ENCODE data around the gene PRSS50.
"Not testable (repeated sequence)": the region's sequence is repeated elsewhere in the genome, so short reads cannot be mapped to it uniquely, and the experiment has no call there.

Gene PRSS50

GRCh38 chr3:46717447-46718231, at the start of gene PRSS50:
Gene PRSS50, minus strand, starts transcription at chr3:46717869. Its CDS starts 45 bp downstream, at chr3:46717824.
- no peak for DNase-seq

GRCh38 chr3:46764206-46764605, 46.5 kb upstream of the PRSS50 start:
- no peak for DNase-seq

GRCh38 chr3:46763178-46763577, 45.5 kb upstream of the PRSS50 start:
- no peak for DNase-seq

- DNase-seq, result no peak
Observed at GRCh38 chr3:46759239-46760167, 41.8 kb upstream of the PRSS50 start.

- DNase-seq, result no peak
Observed at GRCh38 chr3:46756642-46757041, 39.0 kb upstream of the PRSS50 start.

GRCh38 chr3:46755646-46756045, 38.0 kb upstream of the PRSS50 start:
- DNase-seq, result no peak

- DNase-seq, result not testable (repeated sequence)
Observed at GRCh38 chr3:46753127-46753526, 35.5 kb upstream of the PRSS50 start.

GRCh38 chr3:46750555-46751038, 32.9 kb upstream of the PRSS50 start:
- DNase-seq, result no peak

- no peak for DNase-seq
Observed at GRCh38 chr3:46749129-46749528, 31.5 kb upstream of the PRSS50 start.

- DNase-seq, result no peak
Observed at GRCh38 chr3:46748170-46748569, 30.5 kb upstream of the PRSS50 start.

- no peak for DNase-seq
Observed at GRCh38 chr3:46746711-46747110, 29.0 kb upstream of the PRSS50 start.

- DNase-seq, result no peak
Observed at GRCh38 chr3:46742992-46743585, 25.4 kb upstream of the PRSS50 start.

- DNase-seq, result not testable (repeated sequence)
Observed at GRCh38 chr3:46739565-46739964, 21.9 kb upstream of the PRSS50 start.

GRCh38 chr3:46737329-46737731, 19.7 kb upstream of the PRSS50 start:
- no peak for DNase-seq

- DNase-seq, result no peak
Observed at GRCh38 chr3:46736006-46736872, 18.6 kb upstream of the PRSS50 start.

- DNase-seq, result no peak
Observed at GRCh38 chr3:46734773-46735172, 17.1 kb upstream of the PRSS50 start.

GRCh38 chr3:46733026-46733800, 15.5 kb upstream of the PRSS50 start:
- DNase-seq, result no peak

- no peak for DNase-seq
Observed at GRCh38 chr3:46731795-46732194, 14.1 kb upstream of the PRSS50 start.

GRCh38 chr3:46730819-46731218, 13.2 kb upstream of the PRSS50 start:
- DNase-seq, result no peak

GRCh38 chr3:46729038-46729437, 11.4 kb upstream of the PRSS50 start:
- no peak for DNase-seq

GRCh38 chr3:46725621-46726314, 8.1 kb upstream of the PRSS50 start:
- DNase-seq, result no peak
